Transverse colon (tissue), 3 donors: ENCODE results near the gene WWOX.

Experiments used
- POLR2A ChIP-seq: fragments of 450-650 bp; IDR thresholded peaks from one replicate; pipeline ENCODE4 v1.6.1; 2016; ENCODE audit warnings: antibody characterized with exemption, mild to moderate bottlenecking, moderate library complexity
- POLR2AphosphoS5 ChIP-seq, 3 donors: sonication (generic); formaldehyde crosslinking; IDR thresholded peaks; one replicate each; pipeline ENCODE4 v1.6.1; 2016; ENCODE audit warnings: antibody characterized with exemption in 3 of 3

DNA sequence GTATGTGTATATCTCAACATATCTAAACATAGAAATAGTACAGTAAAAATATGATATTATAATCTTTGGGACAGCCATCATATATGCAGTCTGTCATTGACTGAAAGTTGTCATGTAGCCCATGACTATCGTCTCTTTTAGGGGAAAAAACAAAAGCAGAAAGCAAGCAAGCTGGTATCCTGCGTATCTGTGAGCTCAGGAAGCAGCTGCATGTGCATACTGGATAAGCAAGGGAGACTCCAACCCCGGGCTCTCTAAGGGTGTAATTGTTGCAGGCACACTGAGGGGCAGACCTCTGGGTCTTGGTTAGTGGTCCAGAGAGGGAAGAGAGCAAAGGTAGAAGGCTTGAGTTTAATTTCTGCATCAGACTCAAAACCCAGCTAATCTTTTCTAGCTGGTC is 920.0 kb downstream of the WWOX start:
- TF ChIP-seq POLR2A (no peak), POLR2AphosphoS5 (IDR thresholded peaks at IDR 0.05) (no peak)
